Activated B cell treated with CpG ODN at 0.5 μM for 24 hours (primary cell): Measurements from ENCODE around the gene SLCO3A1. TPM values are rescaled to one million over a fixed set of nuclear protein-coding genes. Genes with fewer than 3 reads are reported as not detected.

Experiments
- ATAC-seq: fragments of 200-7000 bp; cut with Tn5 transposase; one replicate; pipeline ENCODE4 v1.10.0; 2021; ENCODE audit warnings: low read depth, mild to moderate bottlenecking, moderate library complexity
- CTCF ChIA-PET: fragments of 350-600 bp; sonication (Branson Sonifier 250); formaldehyde crosslinking; loops from one replicate; lab custom pipeline; 2021; ENCODE audit warnings: antibody characterized with exemption; lab: Charles Lee
- POLR2A ChIA-PET: fragments of 350-600 bp; sonication (Branson Sonifier 250); formaldehyde crosslinking; loops from one replicate; lab custom pipeline; 2021; ENCODE audit warnings: antibody characterized with exemption; lab: Charles Lee
- DNase-seq: peaks from one replicate; pipeline ENCODE4 v3.0.0; 2022
- H3K27ac Mint-ChIP-seq: one replicate; pipeline ENCODE4 v1.8.0; 2020; ENCODE audit warnings: mixed read lengths
- H3K27me3 Mint-ChIP-seq: one replicate; pipeline ENCODE4 v1.8.0; 2021; ENCODE audit warnings: mixed read lengths
- H3K36me3 Mint-ChIP-seq: one replicate; pipeline ENCODE4 v1.8.0; 2021; ENCODE audit warnings: low read depth, mixed read lengths
- H3K4me1 Mint-ChIP-seq: one replicate; pipeline ENCODE4 v1.8.0; 2021; ENCODE audit warnings: mixed read lengths
- H3K4me3 Mint-ChIP-seq: one replicate; pipeline ENCODE4 v1.8.0; 2020; ENCODE audit warnings: mild to moderate bottlenecking, mixed read lengths
- H3K9me3 Mint-ChIP-seq: one replicate; pipeline ENCODE4 v1.8.0; 2020; ENCODE audit warnings: mixed read lengths
- CTCF ChIP-seq: fragments of 200-600 bp; IDR thresholded peaks from one replicate; pipeline ENCODE4 v1.8.0; 2022; ENCODE audit warnings: antibody characterized with exemption, mild to moderate bottlenecking
- intact Hi-C: fragments of 100-400 bp; cut with micrococcal nuclease; formaldehyde crosslinking; loops from one replicate; pipeline ENCODE4 v1.15.1; 2024
- total RNA-seq: library from RNA; stranded (reverse); gene quantifications from 2 replicates; pipeline ENCODE4 v1.2.3, GENCODE V29; 2022

Gene SLCO3A1
- total RNA-seq, 1 donor from 2014 or later = 0.82 TPM

DNA sequence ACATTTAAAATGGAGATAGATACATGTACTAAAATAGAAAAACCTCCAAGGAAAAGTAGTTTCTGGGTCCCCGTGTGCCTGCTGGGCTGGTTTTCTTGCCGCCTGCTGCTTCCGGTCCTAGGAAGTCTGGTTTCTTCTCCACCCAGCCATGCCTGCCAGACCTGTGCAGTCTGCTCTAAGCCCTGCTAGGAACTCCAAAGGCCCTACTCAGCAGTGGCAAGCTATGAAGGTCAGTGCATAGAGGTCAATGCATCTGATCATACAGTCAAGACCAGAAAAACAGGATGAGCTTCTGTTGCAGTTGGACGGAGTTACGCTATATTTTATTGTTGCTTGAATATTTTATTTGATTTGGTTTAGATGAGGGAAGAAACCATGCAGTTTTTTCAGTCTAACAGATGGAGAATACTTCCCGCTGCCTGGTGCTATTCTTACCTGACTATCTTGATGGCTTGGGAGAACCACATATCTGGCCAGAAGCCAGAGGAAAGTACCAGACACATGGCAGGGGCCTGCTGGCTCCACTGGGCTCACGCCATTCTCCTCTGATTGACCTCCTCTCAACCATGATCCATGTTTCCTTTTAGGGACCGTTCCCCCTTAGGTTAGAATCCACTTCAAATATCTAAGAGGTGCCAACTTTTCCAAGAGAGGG, 313.4 kb downstream of the SLCO3A1 start:
- POLR2A ChIA-PET = no interaction called here
- DNase-seq (no peak), ATAC-seq (no peak)
- H3K27ac Mint-ChIP-seq = no peak overlapping the region
- intact Hi-C loops = no loop called here
- CTCF ChIA-PET = no interaction called here
- no peaks in the 10 kb centered on the region for H3K36me3 Mint-ChIP-seq
- no peak overlapping the region for H3K4me3 Mint-ChIP-seq
- no peaks in the 10 kb centered on the region for H3K4me1 Mint-ChIP-seq
- TF ChIP-seq CTCF = no peak
- H3K27me3 Mint-ChIP-seq = no peaks in the 10 kb centered on the region
- no peaks in the 10 kb centered on the region for H3K9me3 Mint-ChIP-seq

- ChIA-PET CTCF (no interaction called here), POLR2A (no interaction called here)
- Mint-ChIP-seq H3K36me3 (no peaks in the 10 kb centered on the region), H3K27ac (no peak overlapping the region), H3K27me3 (no peaks in the 10 kb centered on the region), H3K4me1 (no peaks in the 10 kb centered on the region), H3K9me3 (no peaks in the 10 kb centered on the region), H3K4me3 (no peak overlapping the region)
- TF ChIP-seq CTCF = no peak
- ATAC-seq (no peak), DNase-seq (no peak)
- intact Hi-C loops = no loop called here
Observed at GRCh38 chr15:92167451-92167850, 313.9 kb downstream of the SLCO3A1 start.

GRCh38 chr15:92168066-92168683, 314.7 kb downstream of the SLCO3A1 start:
- H3K36me3 Mint-ChIP-seq = no peaks in the 10 kb centered on the region
- no peak overlapping the region for H3K27ac Mint-ChIP-seq
- ATAC-seq (no peak), DNase-seq (no peak)
- CTCF ChIA-PET = no interaction called here
- POLR2A ChIA-PET = no interaction called here
- H3K9me3 Mint-ChIP-seq = no peaks in the 10 kb centered on the region
- H3K27me3 Mint-ChIP-seq = no peaks in the 10 kb centered on the region
- no peak for TF ChIP-seq CTCF
- no peaks in the 10 kb centered on the region for H3K4me1 Mint-ChIP-seq
- H3K4me3 Mint-ChIP-seq = no peak overlapping the region
- intact Hi-C loops = no loop called here

DNA sequence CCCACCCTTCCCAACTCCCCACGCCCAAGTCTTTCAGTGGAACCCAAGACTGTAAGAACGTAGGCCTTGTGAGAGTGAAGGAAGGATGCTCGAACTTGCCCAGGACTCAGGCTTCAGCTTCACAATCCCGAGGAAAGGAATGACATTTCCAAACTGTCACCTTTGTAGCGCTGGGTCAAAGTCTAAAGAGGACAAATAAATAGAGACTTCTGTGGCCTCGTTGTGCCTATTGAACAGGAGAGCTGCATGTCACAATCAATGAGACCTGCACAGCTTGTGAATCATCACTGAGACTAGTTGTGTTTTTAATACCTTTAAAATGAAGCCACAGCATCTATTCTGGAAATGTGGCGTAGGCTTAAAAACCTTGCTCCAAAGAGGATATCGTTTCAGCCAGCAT, 317.4 kb downstream of the SLCO3A1 start:
- no peak for TF ChIP-seq CTCF
- intact Hi-C loops = no loop called here
- H3K36me3 Mint-ChIP-seq = no peaks in the 10 kb centered on the region
- H3K27me3 Mint-ChIP-seq = no peaks in the 10 kb centered on the region
- no peak overlapping the region for H3K4me3 Mint-ChIP-seq
- ChIA-PET POLR2A (no interaction called here), CTCF (no interaction called here)
- no peaks in the 10 kb centered on the region for H3K9me3 Mint-ChIP-seq
- H3K27ac Mint-ChIP-seq = no peak overlapping the region
- H3K4me1 Mint-ChIP-seq = no peaks in the 10 kb centered on the region
- DNase-seq = no peak
- ATAC-seq = no peak

- intact Hi-C loops = no loop called here
- Mint-ChIP-seq H3K27ac (no peak overlapping the region), H3K9me3 (no peaks in the 10 kb centered on the region), H3K27me3 (no peaks in the 10 kb centered on the region), H3K4me1 (no peaks in the 10 kb centered on the region), H3K36me3 (no peaks in the 10 kb centered on the region), H3K4me3 (no peak overlapping the region)
- CTCF ChIA-PET = no interaction called here
- no peak for ATAC-seq
- TF ChIP-seq CTCF = no peak
- no peak for DNase-seq
- POLR2A ChIA-PET = no interaction called here
Observed at GRCh38 chr15:92178911-92179310, 325.4 kb downstream of the SLCO3A1 start.
